ENCODE results near the gene CYTIP. TPM values are rescaled to one million over a fixed set of nuclear protein-coding genes. Genes with fewer than 3 reads are reported as not detected.

The CYTIP gene
- total RNA-seq, 1 experiment from 2014 or later = not detected

GRCh38 chr2:157439824-157440186 lies 4.1 kb downstream of the CYTIP start:
- Histone ChIP-seq H3K27ac (no peak overlapping the region), H3K9me2 (ENCODE audit: insufficient read depth) (no peaks in the 10 kb centered on the region), H3K4me1 (replicated peaks; ENCODE audit: insufficient read depth) (no peaks in the 10 kb centered on the region), H3K79me2 (ENCODE audit: low read depth) (no peaks in the 10 kb centered on the region), H3K4me3 (no peak overlapping the region), H3K4me2 (no peak overlapping the region), H3F3A (ENCODE audit: insufficient read depth, low read depth) (no peaks in the 10 kb centered on the region), H3K27me3 (ENCODE audit: insufficient read depth, low read depth) (no peaks in the 10 kb centered on the region), H2AFZ (no peak overlapping the region), H4K20me1 (ENCODE audit: insufficient read depth) (no peaks in the 10 kb centered on the region), H3K36me3 (ENCODE audit: low read depth) (no peaks in the 10 kb centered on the region), H3K9me3 (ENCODE audit: insufficient read depth, low read depth) (no peaks in the 10 kb centered on the region)
- POLR2A ChIA-PET (ENCODE audit: unreplicated experiment) = no interaction called here
- no peak for DNase-seq
- CTCF ChIA-PET = no interaction called here
- intact Hi-C loops (cut with micrococcal nuclease; ENCODE audit: unreplicated experiment) = no loop called here
- BruUV-seq (replicated peaks) = no TSS peak
- TF ChIP-seq, protein P1, sequence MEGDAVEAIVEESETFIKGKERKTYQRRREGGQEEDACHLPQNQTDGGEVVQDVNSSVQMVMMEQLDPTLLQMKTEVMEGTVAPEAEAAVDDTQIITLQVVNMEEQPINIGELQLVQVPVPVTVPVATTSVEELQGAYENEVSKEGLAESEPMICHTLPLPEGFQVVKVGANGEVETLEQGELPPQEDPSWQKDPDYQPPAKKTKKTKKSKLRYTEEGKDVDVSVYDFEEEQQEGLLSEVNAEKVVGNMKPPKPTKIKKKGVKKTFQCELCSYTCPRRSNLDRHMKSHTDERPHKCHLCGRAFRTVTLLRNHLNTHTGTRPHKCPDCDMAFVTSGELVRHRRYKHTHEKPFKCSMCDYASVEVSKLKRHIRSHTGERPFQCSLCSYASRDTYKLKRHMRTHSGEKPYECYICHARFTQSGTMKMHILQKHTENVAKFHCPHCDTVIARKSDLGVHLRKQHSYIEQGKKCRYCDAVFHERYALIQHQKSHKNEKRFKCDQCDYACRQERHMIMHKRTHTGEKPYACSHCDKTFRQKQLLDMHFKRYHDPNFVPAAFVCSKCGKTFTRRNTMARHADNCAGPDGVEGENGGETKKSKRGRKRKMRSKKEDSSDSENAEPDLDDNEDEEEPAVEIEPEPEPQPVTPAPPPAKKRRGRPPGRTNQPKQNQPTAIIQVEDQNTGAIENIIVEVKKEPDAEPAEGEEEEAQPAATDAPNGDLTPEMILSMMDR (conservative IDR thresholded peaks at IDR 0.05) = no peak
- TF ChIP-seq EZH2 (IDR thresholded peaks at IDR 0.05; ENCODE audit: low read depth) = no peak

- H3K27ac ChIP-seq = no peak overlapping the region
- no peak overlapping the region for H3K4me3 ChIP-seq
- TF ChIP-seq, protein P1 (conservative IDR thresholded peaks at IDR 0.05) = no peak
- TF ChIP-seq EZH2 (IDR thresholded peaks at IDR 0.05; ENCODE audit: low read depth) = no peak
- intact Hi-C loops (cut with micrococcal nuclease; ENCODE audit: unreplicated experiment) = no loop called here
- H3K9me3 ChIP-seq (ENCODE audit: insufficient read depth, low read depth) = no peaks in the 10 kb centered on the region
- no peak overlapping the region for H3K4me2 ChIP-seq
- no peaks in the 10 kb centered on the region for H3F3A ChIP-seq (ENCODE audit: insufficient read depth, low read depth)
- no TSS peak for BruUV-seq (replicated peaks)
- H3K36me3 ChIP-seq (ENCODE audit: low read depth) = no peaks in the 10 kb centered on the region
- POLR2A ChIA-PET (ENCODE audit: unreplicated experiment) = no interaction called here
- no peaks in the 10 kb centered on the region for H3K79me2 ChIP-seq (ENCODE audit: low read depth)
- H4K20me1 ChIP-seq (ENCODE audit: insufficient read depth) = no peaks in the 10 kb centered on the region
- H3K9me2 ChIP-seq (ENCODE audit: insufficient read depth) = no peaks in the 10 kb centered on the region
- DNase-seq = no peak
- H3K27me3 ChIP-seq (ENCODE audit: insufficient read depth, low read depth) = no peaks in the 10 kb centered on the region
- no peak overlapping the region for H2AFZ ChIP-seq
- CTCF ChIA-PET = no interaction called here
- H3K4me1 ChIP-seq (replicated peaks; ENCODE audit: insufficient read depth) = no peaks in the 10 kb centered on the region
Measured at GRCh38 chr2:157438863-157439823, 4.7 kb downstream of the CYTIP start.

- no peak for DNase-seq
- Histone ChIP-seq H4K20me1 (ENCODE audit: insufficient read depth) (no peaks in the 10 kb centered on the region), H3K4me1 (replicated peaks; ENCODE audit: insufficient read depth) (no peaks in the 10 kb centered on the region), H3K9me2 (ENCODE audit: insufficient read depth) (no peaks in the 10 kb centered on the region), H3K36me3 (ENCODE audit: low read depth) (no peaks in the 10 kb centered on the region), H3K79me2 (ENCODE audit: low read depth) (no peaks in the 10 kb centered on the region), H3K4me3 (no peak overlapping the region), H3K27ac (no peak overlapping the region), H3K9me3 (ENCODE audit: insufficient read depth, low read depth) (no peaks in the 10 kb centered on the region), H3F3A (ENCODE audit: insufficient read depth, low read depth) (no peaks in the 10 kb centered on the region), H3K27me3 (ENCODE audit: insufficient read depth, low read depth) (no peaks in the 10 kb centered on the region), H2AFZ (no peak overlapping the region), H3K4me2 (no peak overlapping the region)
- TF ChIP-seq EZH2 (IDR thresholded peaks at IDR 0.05; ENCODE audit: low read depth) = no peak
- TF ChIP-seq, protein P1 (conservative IDR thresholded peaks at IDR 0.05) = no peak
- intact Hi-C loops (cut with micrococcal nuclease; ENCODE audit: unreplicated experiment) = no loop called here
- CTCF ChIA-PET = no interaction called here
- POLR2A ChIA-PET (ENCODE audit: unreplicated experiment) = no interaction called here
- BruUV-seq (replicated peaks) = no TSS peak
Measured at GRCh38 chr2:157433394-157433793, 10.5 kb downstream of the CYTIP start.

All from PC-9 (cell line).